Activated T-helper 1 cell treated with anti-CD3 and anti-CD28 coated beads, Interleukin-12 subunit alpha, Interleukin-12 subunit beta, Interleukin-2, Interleukin-4 antibody, amounts not matched to agents 30 ng/mL and 10 ng/mL and 1 ng/mL, durations not matched to agents 14 hours and 24 hours and 36 hours (primary cell): Measurements from ENCODE around the gene WDR37. TPM values are rescaled to one million over a fixed set of nuclear protein-coding genes. Genes with fewer than 3 reads are reported as not detected.
A peak's percentile ranks its signal among the peaks of the same experiment; 100 is the strongest.
"Not testable (repeated sequence)": the region's sequence is repeated elsewhere in the genome, so short reads cannot be mapped to it uniquely, and the experiment has no call there.

Source experiments
- DNase-seq: peaks from one replicate; pipeline ENCODE4 v3.0.0; 2021; ENCODE audit warnings: low spot score
- H3K27ac Mint-ChIP-seq: one replicate; pipeline ENCODE4 v1.8.0; 2021; ENCODE audit warnings: mild to moderate bottlenecking, mixed read lengths
- H3K27me3 Mint-ChIP-seq: one replicate; pipeline ENCODE4 v1.8.0; 2022; ENCODE audit warnings: mild to moderate bottlenecking, moderate library complexity, mixed read lengths; ENCODE audit not compliant: insufficient read depth
- H3K36me3 Mint-ChIP-seq: one replicate; pipeline ENCODE4 v1.8.0; 2021; ENCODE audit warnings: low read depth, mixed read lengths
- H3K4me1 Mint-ChIP-seq: one replicate; pipeline ENCODE4 v1.8.0; 2021; ENCODE audit warnings: low read depth, mixed read lengths
- H3K4me3 Mint-ChIP-seq: one replicate; pipeline ENCODE4 v1.8.0; 2021; ENCODE audit warnings: mild to moderate bottlenecking, moderate library complexity, mixed read lengths
- H3K9me3 Mint-ChIP-seq: one replicate; pipeline ENCODE4 v1.8.0; 2021; ENCODE audit warnings: mixed read lengths
- intact Hi-C: fragments of 100-400 bp; cut with micrococcal nuclease; formaldehyde crosslinking; loops from one replicate; pipeline ENCODE4 v1.15.1; 2024
- total RNA-seq: library from RNA; stranded (reverse); gene quantifications from 2 replicates; pipeline ENCODE4 v1.2.3, GENCODE V29; 2022

The WDR37 gene
- total RNA-seq = 19.9 and 21.1 TPM in 2 replicates

GRCh38 chr10:1056326-1057105 is at the start of gene WDR37:
WDR37 (plus strand) TSS chr10:1056385; CDS start chr10:1072156, 15,771 bp downstream.
- Mint-ChIP-seq H3K27me3 (no peaks in the 10 kb centered on the region), H3K27ac (peak within 1 kb of the TSS; percentile 91), H3K9me3 (no peaks in the 10 kb centered on the region), H3K36me3 (peaks cover 31% of the 10 kb centered on the region), H3K4me3 (peak within 1 kb of the TSS; percentile 97), H3K4me1 (peaks cover 78% of the 10 kb centered on the region)
- peak; percentile 84 for DNase-seq
- intact Hi-C loops = loop anchor here (1.0 to 2.0 kb wide), 4 partner anchors 8 to 125 kb away; partner anchors contain the start of genes GTPBP4 and LARP4B

GRCh38 chr10:1006573-1006972 is 49.6 kb upstream of the WDR37 start:
- H3K9me3 Mint-ChIP-seq = peaks cover 21% of the 10 kb centered on the region
- no peak for DNase-seq
- intact Hi-C loops = no loop called here
- no peaks in the 10 kb centered on the region for H3K27me3 Mint-ChIP-seq
- H3K4me1 Mint-ChIP-seq = peaks cover 36% of the 10 kb centered on the region
- peaks cover 83% of the 10 kb centered on the region for H3K36me3 Mint-ChIP-seq
- no peak overlapping the region for H3K4me3 Mint-ChIP-seq
- H3K27ac Mint-ChIP-seq = peak overlapping the region; percentile 23

- peak overlapping the region; percentile 44 for H3K27ac Mint-ChIP-seq
- peaks cover 85% of the 10 kb centered on the region for H3K36me3 Mint-ChIP-seq
- peaks cover 44% of the 10 kb centered on the region for H3K4me1 Mint-ChIP-seq
- DNase-seq = no peak
- intact Hi-C loops = no loop called here
- H3K4me3 Mint-ChIP-seq = no peak overlapping the region
- H3K9me3 Mint-ChIP-seq = peaks cover 15% of the 10 kb centered on the region
- H3K27me3 Mint-ChIP-seq = no peaks in the 10 kb centered on the region
These were observed 48.6 kb upstream of the WDR37 start for GRCh38 chr10:1007583-1007982.

GRCh38 chr10:1009071-1009494 is 47.1 kb upstream of the WDR37 start:
- peak overlapping the region; percentile 39 for H3K4me3 Mint-ChIP-seq
- peaks cover 44% of the 10 kb centered on the region for H3K4me1 Mint-ChIP-seq
- peaks cover 81% of the 10 kb centered on the region for H3K36me3 Mint-ChIP-seq
- DNase-seq = no peak
- H3K9me3 Mint-ChIP-seq = peaks cover 15% of the 10 kb centered on the region
- H3K27me3 Mint-ChIP-seq = no peaks in the 10 kb centered on the region
- intact Hi-C loops = no loop called here
- H3K27ac Mint-ChIP-seq = peak overlapping the region; percentile 97

- peaks cover 44% of the 10 kb centered on the region for H3K4me1 Mint-ChIP-seq
- H3K9me3 Mint-ChIP-seq = peaks cover 15% of the 10 kb centered on the region
- intact Hi-C loops = loop anchor here (1.0 kb wide), 4 partner anchors 17 to 84 kb away; partner anchors contain the start of genes GTPBP4 and IDI1
- H3K27ac Mint-ChIP-seq = peak overlapping the region; percentile 97
- H3K27me3 Mint-ChIP-seq, DNase-seq: not testable (repeated sequence)
- H3K36me3 Mint-ChIP-seq = peaks cover 83% of the 10 kb centered on the region
- H3K4me3 Mint-ChIP-seq = peak overlapping the region; percentile 65
These were observed 46.2 kb upstream of the WDR37 start for GRCh38 chr10:1009947-1010346.

GRCh38 chr10:1010703-1011102 is 45.5 kb upstream of the WDR37 start:
- H3K9me3 Mint-ChIP-seq = peaks cover 15% of the 10 kb centered on the region

GRCh38 chr10:1011696-1012095 is 44.5 kb upstream of the WDR37 start:
- intact Hi-C loops = no loop called here
- peak overlapping the region; percentile 92 for H3K27ac Mint-ChIP-seq
- peaks cover 76% of the 10 kb centered on the region for H3K36me3 Mint-ChIP-seq
- H3K4me3 Mint-ChIP-seq = no peak overlapping the region
- no peak for DNase-seq
- H3K9me3 Mint-ChIP-seq = peaks cover 15% of the 10 kb centered on the region
- no peaks in the 10 kb centered on the region for H3K27me3 Mint-ChIP-seq
- H3K4me1 Mint-ChIP-seq = peaks cover 44% of the 10 kb centered on the region

More at GRCh38 chr10:1010703-1011102, 45.5 kb upstream of the WDR37 start:
- intact Hi-C loops = loop anchor here (1.0 kb wide), 4 partner anchors 17 to 84 kb away; partner anchors contain the start of genes GTPBP4 and IDI1
- Mint-ChIP-seq H3K4me1 (peaks cover 44% of the 10 kb centered on the region), H3K4me3 (peak overlapping the region; percentile 61), H3K27ac (peak overlapping the region; percentile 97), H3K36me3 (peaks cover 80% of the 10 kb centered on the region), H3K27me3 (no peaks in the 10 kb centered on the region)
- DNase-seq = no peak

- Mint-ChIP-seq H3K9me3 (no peaks in the 10 kb centered on the region), H3K27ac (no peak overlapping the region)
- intact Hi-C loops = no loop called here
These were observed 40.5 kb upstream of the WDR37 start for GRCh38 chr10:1015688-1016087.

GRCh38 chr10:1019362-1019761 is 36.8 kb upstream of the WDR37 start:
- intact Hi-C loops = no loop called here
- H3K36me3 Mint-ChIP-seq = peaks cover 39% of the 10 kb centered on the region
- H3K4me3 Mint-ChIP-seq = no peak overlapping the region

More at GRCh38 chr10:1015688-1016087, 40.5 kb upstream of the WDR37 start:
- Mint-ChIP-seq H3K36me3 (peaks cover 66% of the 10 kb centered on the region), H3K4me3 (no peak overlapping the region), H3K4me1 (peaks cover 15% of the 10 kb centered on the region), H3K27me3 (no peaks in the 10 kb centered on the region)
- no peak for DNase-seq

GRCh38 chr10:1020460-1020859 is 35.7 kb upstream of the WDR37 start:
- no peaks in the 10 kb centered on the region for H3K4me1 Mint-ChIP-seq
- no peaks in the 10 kb centered on the region for H3K9me3 Mint-ChIP-seq
- H3K36me3 Mint-ChIP-seq = peaks cover 35% of the 10 kb centered on the region
- H3K27me3 Mint-ChIP-seq = no peaks in the 10 kb centered on the region
- peak overlapping the region; percentile 48 for H3K27ac Mint-ChIP-seq
- DNase-seq = no peak
- no peak overlapping the region for H3K4me3 Mint-ChIP-seq
- intact Hi-C loops = no loop called here

More at GRCh38 chr10:1019362-1019761, 36.8 kb upstream of the WDR37 start:
- H3K27ac Mint-ChIP-seq = no peak overlapping the region
- no peaks in the 10 kb centered on the region for H3K27me3 Mint-ChIP-seq
- no peaks in the 10 kb centered on the region for H3K4me1 Mint-ChIP-seq
- no peaks in the 10 kb centered on the region for H3K9me3 Mint-ChIP-seq
- no peak for DNase-seq

- H3K27me3 Mint-ChIP-seq = no peaks in the 10 kb centered on the region
- intact Hi-C loops = no loop called here
- no peak overlapping the region for H3K27ac Mint-ChIP-seq
- H3K9me3 Mint-ChIP-seq = no peaks in the 10 kb centered on the region
- no peak overlapping the region for H3K4me3 Mint-ChIP-seq
- no peaks in the 10 kb centered on the region for H3K4me1 Mint-ChIP-seq
- peaks cover 32% of the 10 kb centered on the region for H3K36me3 Mint-ChIP-seq
- no peak for DNase-seq
These were observed 35.2 kb upstream of the WDR37 start for GRCh38 chr10:1020958-1021357.

GRCh38 chr10:1022413-1022812 is 33.8 kb upstream of the WDR37 start:
- H3K36me3 Mint-ChIP-seq = peaks cover 26% of the 10 kb centered on the region
- H3K9me3 Mint-ChIP-seq = no peaks in the 10 kb centered on the region

GRCh38 chr10:1024103-1024502 is 32.1 kb upstream of the WDR37 start:
- H3K27ac Mint-ChIP-seq = no peak overlapping the region
- intact Hi-C loops = no loop called here
- no peaks in the 10 kb centered on the region for H3K9me3 Mint-ChIP-seq
- DNase-seq = no peak
- H3K4me3 Mint-ChIP-seq = no peak overlapping the region
- peaks cover 18% of the 10 kb centered on the region for H3K36me3 Mint-ChIP-seq
- H3K4me1 Mint-ChIP-seq = no peaks in the 10 kb centered on the region
- no peaks in the 10 kb centered on the region for H3K27me3 Mint-ChIP-seq

More at GRCh38 chr10:1022413-1022812, 33.8 kb upstream of the WDR37 start:
- no peak for DNase-seq
- H3K27me3 Mint-ChIP-seq = no peaks in the 10 kb centered on the region
- H3K27ac Mint-ChIP-seq = no peak overlapping the region
- no peaks in the 10 kb centered on the region for H3K4me1 Mint-ChIP-seq
- no peak overlapping the region for H3K4me3 Mint-ChIP-seq
- intact Hi-C loops = no loop called here
